RWPE1 (cell line): ENCODE results near the gene PIANP.

Experiments used
- CTCF ChIA-PET: fragments of 350-600 bp; sonication (Branson Sonifier 250); formaldehyde crosslinking; extraction: SDS; loops from one replicate; lab custom pipeline; 2021; lab: Yijun Ruan, JAX
- POLR2A ChIA-PET: fragments of 400-600 bp; formaldehyde crosslinking; extraction: SDS; loops from one replicate; lab custom pipeline; 2020; ENCODE audit warnings: antibody characterized with exemption; ENCODE audit not compliant: low non-redundant PET; lab: Yijun Ruan, JAX
- DNase-seq: peaks from one replicate; pipeline ENCODE4 v3.0.0; 2012; ENCODE audit warnings: low spot score
- H3K27ac ChIP-seq: fragments of 450-650 bp; 2 replicates; pipeline ENCODE4 v1.5.1; 2017
- TF ChIP-seq, protein P1 (sequence below): fragments of 450-650 bp; conservative IDR thresholded peaks from 2 replicates; pipeline ENCODE4 v1.5.1; 2017; ENCODE audit warnings: low read depth, mild to moderate bottlenecking

PIANP gene

DNA sequence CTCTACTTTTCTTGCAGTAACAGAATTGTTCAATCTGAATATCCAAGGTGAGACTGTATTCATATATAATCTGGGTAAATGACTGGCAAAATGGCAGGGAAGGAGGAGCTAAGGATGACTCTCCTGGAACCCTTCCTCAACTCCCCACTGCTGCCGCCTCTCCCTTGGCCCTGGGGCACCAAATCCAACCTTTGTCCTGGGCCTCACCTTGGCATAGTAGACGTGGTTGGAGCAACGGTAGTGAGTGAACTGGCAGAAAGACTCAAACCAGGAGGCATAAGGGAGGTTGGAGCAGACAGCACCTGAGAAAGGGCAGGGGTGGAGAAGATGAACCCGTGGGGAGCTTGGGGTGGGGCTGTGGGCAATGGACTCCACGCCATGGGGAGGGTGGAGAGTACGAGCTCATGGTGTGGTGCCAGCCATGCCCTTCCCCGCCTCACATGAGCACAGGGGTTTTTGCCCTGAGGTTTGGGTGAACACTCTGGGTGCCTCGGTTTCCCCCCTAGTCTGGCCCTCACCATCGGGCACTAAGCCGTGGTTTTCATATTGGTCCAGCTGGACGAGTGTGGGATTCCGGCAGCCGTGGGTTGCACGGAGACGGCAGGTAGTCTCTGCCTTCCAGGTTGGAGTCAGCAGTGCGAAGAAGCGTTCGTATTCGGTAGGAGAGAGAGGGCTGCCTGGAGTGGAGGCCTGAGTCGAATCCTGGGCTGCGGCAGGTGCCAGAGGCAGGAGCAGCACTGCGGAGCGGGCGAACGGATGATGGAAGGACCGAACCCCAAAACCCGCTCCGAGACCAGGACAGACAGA is 54.1 kb downstream of the PIANP start:
- H3K27ac ChIP-seq = no peak overlapping the region
- POLR2A ChIA-PET = no interaction called here
- TF ChIP-seq, protein P1, sequence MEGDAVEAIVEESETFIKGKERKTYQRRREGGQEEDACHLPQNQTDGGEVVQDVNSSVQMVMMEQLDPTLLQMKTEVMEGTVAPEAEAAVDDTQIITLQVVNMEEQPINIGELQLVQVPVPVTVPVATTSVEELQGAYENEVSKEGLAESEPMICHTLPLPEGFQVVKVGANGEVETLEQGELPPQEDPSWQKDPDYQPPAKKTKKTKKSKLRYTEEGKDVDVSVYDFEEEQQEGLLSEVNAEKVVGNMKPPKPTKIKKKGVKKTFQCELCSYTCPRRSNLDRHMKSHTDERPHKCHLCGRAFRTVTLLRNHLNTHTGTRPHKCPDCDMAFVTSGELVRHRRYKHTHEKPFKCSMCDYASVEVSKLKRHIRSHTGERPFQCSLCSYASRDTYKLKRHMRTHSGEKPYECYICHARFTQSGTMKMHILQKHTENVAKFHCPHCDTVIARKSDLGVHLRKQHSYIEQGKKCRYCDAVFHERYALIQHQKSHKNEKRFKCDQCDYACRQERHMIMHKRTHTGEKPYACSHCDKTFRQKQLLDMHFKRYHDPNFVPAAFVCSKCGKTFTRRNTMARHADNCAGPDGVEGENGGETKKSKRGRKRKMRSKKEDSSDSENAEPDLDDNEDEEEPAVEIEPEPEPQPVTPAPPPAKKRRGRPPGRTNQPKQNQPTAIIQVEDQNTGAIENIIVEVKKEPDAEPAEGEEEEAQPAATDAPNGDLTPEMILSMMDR = no peak
- CTCF ChIA-PET = interaction anchor here (0.7 kb wide), 1 partner anchor 212 kb away, joined by 3 read pairs; no protein-coding TSS in a partner anchor
- no peak for DNase-seq

DNA sequence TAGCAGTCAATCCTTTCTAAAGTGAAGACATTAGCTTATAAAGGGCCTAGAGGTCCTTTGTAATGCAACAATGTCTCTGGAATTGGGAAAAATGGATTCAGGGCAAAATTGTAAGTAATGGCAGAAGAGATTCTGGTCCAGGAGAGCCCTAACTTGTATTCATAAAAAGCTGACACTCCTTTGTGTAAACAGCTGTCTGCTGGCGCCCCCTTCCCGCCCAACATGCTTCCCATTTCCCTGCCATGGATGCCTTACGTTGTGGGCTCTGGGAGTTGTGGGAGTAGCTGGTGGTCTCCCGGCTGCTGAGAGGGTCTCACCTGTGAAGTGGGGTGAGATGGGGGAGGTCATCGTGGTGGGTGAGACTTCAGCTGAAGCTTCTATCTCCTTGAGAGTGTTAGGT is 55.7 kb downstream of the PIANP start:
- ChIA-PET POLR2A (no interaction called here), CTCF (interaction anchor here (0.7 kb wide), 2 partner anchors 11 to 12 kb away, joined by 3 read pairs; no protein-coding TSS in a partner anchor)
- DNase-seq = no peak
- no peak overlapping the region for H3K27ac ChIP-seq
- TF ChIP-seq, protein P1 = no peak

DNA sequence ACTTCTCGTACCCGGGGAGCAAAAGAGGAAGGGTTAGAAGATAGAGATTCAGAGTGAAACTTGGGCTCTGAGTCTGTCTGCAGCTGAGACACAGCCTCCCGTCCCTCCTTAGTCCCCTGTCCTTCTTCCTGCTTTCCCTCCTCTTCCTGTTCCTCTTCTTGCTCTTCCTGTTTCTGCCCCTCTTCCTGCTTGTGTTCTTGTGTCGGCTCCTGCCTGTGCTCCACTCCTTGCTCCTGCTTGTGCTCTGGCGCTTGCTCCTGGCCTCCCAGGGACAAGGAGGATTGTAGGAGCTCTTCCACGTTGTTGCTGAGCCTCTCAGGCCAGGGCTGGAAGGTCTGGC is 56.4 kb downstream of the PIANP start:
- H3K27ac ChIP-seq = no peak overlapping the region
- ChIA-PET CTCF (interaction anchor here (0.5 kb wide), 1 partner anchor 9 kb away, joined by 3 read pairs; no protein-coding TSS in a partner anchor), POLR2A (no interaction called here)
- no peak for DNase-seq
- TF ChIP-seq, protein P1 = no peak
